Mammary epithelial cell (primary cell): ENCODE measurements around the gene GLYATL1B.

Source experiments
- CTCF ChIP-seq, 2 donors: IDR thresholded peaks in 1 of 2; conservative IDR thresholded peaks in 1 of 2; 2 replicates each; pipeline ENCODE4 v1.5.1; 2011 to 2012; ENCODE audit warnings: inconsistent platforms in 2 of 2, low read length in 2 of 2, mild to moderate bottlenecking in 2 of 2, control low read depth in 1 of 2, low read depth in 1 of 2; ENCODE audit not compliant: insufficient read depth in 1 of 2; ENCODE audit errors: extremely low read depth in 1 of 2
- EZH2 ChIP-seq: IDR thresholded peaks from 2 replicates; pipeline ENCODE4 v1.6.1; 2012; ENCODE audit warnings: low read length, inconsistent platforms, borderline replicate concordance

GRCh38 chr11:59069087-59069486 lies 17.0 kb upstream of the GLYATL1B start:
- TF ChIP-seq CTCF (conservative IDR thresholded peaks at IDR 0.05 in 1 of 2, IDR thresholded peaks at IDR 0.05 in 1 of 2; ENCODE audit: extremely low read depth in 1 of 2, insufficient read depth in 1 of 2, low read depth in 1 of 2, low read length in 2 of 2) = no peak
- TF ChIP-seq EZH2 = no peak
